ENCODE data around the gene RAMAC. TPM values are rescaled to one million over a fixed set of nuclear protein-coding genes. Genes with fewer than 3 reads are reported as not detected.
A peak's percentile ranks its signal among the peaks of the same experiment; 100 is the strongest.
"Not testable (repeated sequence)": the region's sequence is repeated elsewhere in the genome, so short reads cannot be mapped to it uniquely, and the experiment has no call there.

The RAMAC gene
- total RNA-seq, 1 experiment from 2014 or later, result 46.5 TPM

- DNase-seq (ENCODE audit: low read depth, low spot score), result peak; percentile 22
- in situ Hi-C loops (cut with HindIII; ENCODE audit: low pct_unique_long_range_greater_than_20kb, low sequenced_read_pairs), result no loop called here
These were observed 13.4 kb downstream of the RAMAC start for GRCh38 chr15:82999426-82999825.

GRCh38 chr15:82999905-83000671 is 14.1 kb downstream of the RAMAC start:
- in situ Hi-C loops (cut with HindIII; ENCODE audit: low pct_unique_long_range_greater_than_20kb, low sequenced_read_pairs), result no loop called here
- DNase-seq (ENCODE audit: low read depth, low spot score), result peak; percentile 69

GRCh38 chr15:83000672-83001031 is 14.6 kb downstream of the RAMAC start:
- in situ Hi-C loops (cut with HindIII; ENCODE audit: low pct_unique_long_range_greater_than_20kb, low sequenced_read_pairs); DNase-seq (ENCODE audit: low read depth, low spot score): not testable (repeated sequence)

- DNase-seq (ENCODE audit: low read depth, low spot score), result peak; percentile 89
- in situ Hi-C loops (cut with HindIII; ENCODE audit: low pct_unique_long_range_greater_than_20kb, low sequenced_read_pairs), result no loop called here
These were observed 24.8 kb downstream of the RAMAC start for GRCh38 chr15:83010709-83011270.

GRCh38 chr15:83011271-83012075 is 25.5 kb downstream of the RAMAC start, which contains the start of gene C15orf40:
Gene C15orf40 (minus strand): TSS chr15:83011639. CDS start chr15:83011607, 32 bp downstream.
- in situ Hi-C loops (cut with HindIII; ENCODE audit: low pct_unique_long_range_greater_than_20kb, low sequenced_read_pairs), result no loop called here
- DNase-seq (ENCODE audit: low read depth, low spot score), result peak; percentile 91

GRCh38 chr15:83012076-83012426 is 26.0 kb downstream of the RAMAC start:
- no peak for DNase-seq (ENCODE audit: low read depth, low spot score)
- in situ Hi-C loops (cut with HindIII; ENCODE audit: low pct_unique_long_range_greater_than_20kb, low sequenced_read_pairs), result no loop called here

GRCh38 chr15:83012636-83013035 is 26.6 kb downstream of the RAMAC start:
- in situ Hi-C loops (cut with HindIII; ENCODE audit: low pct_unique_long_range_greater_than_20kb, low sequenced_read_pairs), result no loop called here
- DNase-seq (ENCODE audit: low read depth, low spot score), result no peak

GRCh38 chr15:83014205-83014653 is 28.2 kb downstream of the RAMAC start:
- in situ Hi-C loops (cut with HindIII; ENCODE audit: low pct_unique_long_range_greater_than_20kb, low sequenced_read_pairs), result no loop called here
- DNase-seq (ENCODE audit: low read depth, low spot score), result no peak

GRCh38 chr15:83015361-83015760 is 29.4 kb downstream of the RAMAC start:
- DNase-seq (ENCODE audit: low read depth, low spot score), result no peak
- in situ Hi-C loops (cut with HindIII; ENCODE audit: low pct_unique_long_range_greater_than_20kb, low sequenced_read_pairs), result no loop called here

GRCh38 chr15:83016906-83017305 is 30.9 kb downstream of the RAMAC start:
- in situ Hi-C loops (cut with HindIII; ENCODE audit: low pct_unique_long_range_greater_than_20kb, low sequenced_read_pairs), result no loop called here
- DNase-seq (ENCODE audit: low read depth, low spot score), result no peak

DNA sequence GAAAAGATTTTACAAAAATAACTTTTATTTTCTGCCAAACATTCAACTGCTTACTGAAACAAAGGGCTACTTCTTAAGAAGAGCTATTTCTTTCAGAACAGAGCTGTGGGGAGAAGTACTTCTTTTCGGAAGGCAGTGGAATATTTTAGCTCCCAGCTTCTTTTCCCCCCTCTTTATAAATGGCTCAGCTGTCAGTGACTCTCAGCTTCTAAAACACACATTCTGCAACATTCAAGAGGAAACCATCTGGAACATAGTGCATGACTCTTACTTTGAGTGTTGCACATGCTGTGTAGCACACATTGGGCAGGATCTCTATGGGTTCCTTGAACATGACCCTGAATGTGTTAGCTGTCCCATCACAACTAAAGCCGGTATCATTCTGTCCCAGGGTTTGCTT is 32.4 kb downstream of the RAMAC start:
- no peak for DNase-seq (ENCODE audit: low read depth, low spot score)
- in situ Hi-C loops (cut with HindIII; ENCODE audit: low pct_unique_long_range_greater_than_20kb, low sequenced_read_pairs), result no loop called here

GRCh38 chr15:83030021-83030420 is 44.0 kb downstream of the RAMAC start:
- DNase-seq (ENCODE audit: low read depth, low spot score), result no peak

DNA sequence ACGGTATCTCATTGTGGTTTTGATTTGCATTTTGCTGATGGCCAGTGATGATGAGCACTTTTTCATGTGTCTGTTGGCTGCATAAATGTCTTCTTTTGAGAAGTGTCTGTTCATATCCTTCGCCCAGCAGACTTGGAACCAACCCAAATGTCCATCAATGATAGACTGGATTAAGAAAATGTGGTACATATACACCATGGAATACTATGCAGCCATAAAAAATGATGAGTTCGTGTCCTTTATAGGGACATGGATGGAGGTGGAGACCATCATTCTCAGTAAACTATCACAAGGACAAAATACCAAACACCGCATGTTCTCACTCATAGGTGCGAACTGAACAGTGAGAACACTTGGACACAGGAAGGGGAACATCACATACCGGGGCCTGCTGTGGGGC is 45.2 kb downstream of the RAMAC start:
- in situ Hi-C loops (cut with HindIII; ENCODE audit: low pct_unique_long_range_greater_than_20kb, low sequenced_read_pairs); DNase-seq (ENCODE audit: low read depth, low spot score): not testable (repeated sequence)

More at GRCh38 chr15:83030021-83030420, 44.0 kb downstream of the RAMAC start:
- in situ Hi-C loops (cut with HindIII; ENCODE audit: low pct_unique_long_range_greater_than_20kb, low sequenced_read_pairs), result no loop called here

DNA sequence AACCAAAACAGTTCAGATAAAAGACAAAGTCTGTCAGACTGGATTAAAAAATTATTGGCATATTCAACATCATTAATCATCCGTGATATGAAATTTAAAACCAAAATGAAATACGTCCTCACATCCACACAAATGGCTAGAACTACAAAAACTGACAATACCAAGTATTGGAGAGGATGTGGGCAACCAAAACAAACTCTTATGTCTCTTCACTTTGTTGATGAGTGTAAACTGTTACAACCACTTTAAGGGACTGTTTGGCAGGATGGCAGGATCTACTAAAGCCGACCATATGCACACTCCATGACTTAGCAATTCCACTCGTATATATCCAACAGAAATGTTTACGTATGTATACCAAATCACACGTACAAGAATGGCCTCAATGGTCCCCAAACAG is 50.2 kb downstream of the RAMAC start:
- in situ Hi-C loops (cut with HindIII; ENCODE audit: low pct_unique_long_range_greater_than_20kb, low sequenced_read_pairs), result no loop called here
- DNase-seq (ENCODE audit: low read depth, low spot score), result no peak

GRCh38 chr15:83039206-83039605 is 53.2 kb downstream of the RAMAC start:
- in situ Hi-C loops (cut with HindIII; ENCODE audit: low pct_unique_long_range_greater_than_20kb, low sequenced_read_pairs), result no loop called here
- no peak for DNase-seq (ENCODE audit: low read depth, low spot score)
